Measurements from ENCODE around the gene CCNG1.

The CCNG1 gene

DNA sequence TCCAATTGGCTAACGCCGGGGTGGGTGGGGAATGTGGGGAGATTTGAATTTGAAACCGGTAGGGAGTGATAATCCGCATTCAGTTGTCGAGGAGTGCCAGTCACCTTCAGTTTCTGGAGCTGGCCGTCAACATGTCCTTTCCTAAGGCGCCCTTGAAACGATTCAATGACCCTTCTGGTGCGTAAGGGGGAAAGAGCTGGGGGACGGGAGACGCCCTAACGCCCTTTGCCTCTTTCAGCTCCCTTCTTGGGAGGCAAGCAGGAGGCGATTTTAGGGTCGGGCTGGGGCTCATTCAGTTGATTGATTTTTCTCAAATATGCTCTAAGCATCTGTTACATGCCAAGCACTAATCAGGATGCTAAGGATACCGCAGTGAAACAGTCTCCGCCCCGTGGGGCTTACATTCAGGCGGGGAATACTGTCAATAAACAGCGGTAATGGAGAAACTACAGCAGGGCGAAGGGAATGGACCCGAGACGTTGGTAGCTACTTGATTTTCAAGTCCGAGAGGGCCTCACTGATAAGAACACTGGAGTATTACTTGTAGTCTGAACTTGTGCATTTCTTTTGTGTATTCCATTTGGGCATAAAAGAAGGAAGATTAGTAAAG is 23.3 kb downstream of the CCNG1 start, which contains the start of gene HMMR:
HMMR (plus strand) TSS at position 71 of the 610 bp plus-strand sequence; CDS start at position 132, 61 bp downstream.
- no peak for TF ChIP-seq YY1 (IDR thresholded peaks at IDR 0.05; ENCODE audit: low read depth)
- TF ChIP-seq RAD21 (IDR thresholded peaks at IDR 0.05; ENCODE audit: low read depth) = no peak
- no peak for TF ChIP-seq EP300 (IDR thresholded peaks at IDR 0.05; ENCODE audit: borderline replicate concordance)
- TF ChIP-seq EGR1 (IDR thresholded peaks at IDR 0.05) = no peak
- no peak for TF ChIP-seq CREB1 (IDR thresholded peaks at IDR 0.05; ENCODE audit: low read depth)
- TF ChIP-seq, protein P1, sequence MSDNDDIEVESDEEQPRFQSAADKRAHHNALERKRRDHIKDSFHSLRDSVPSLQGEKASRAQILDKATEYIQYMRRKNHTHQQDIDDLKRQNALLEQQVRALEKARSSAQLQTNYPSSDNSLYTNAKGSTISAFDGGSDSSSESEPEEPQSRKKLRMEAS (IDR thresholded peaks at IDR 0.05) = peak; percentile 31; the same call in 1 of the 2 replicates
- TF ChIP-seq TCF12 (IDR thresholded peaks at IDR 0.05; ENCODE audit: low read depth) = no peak
- no peak for TF ChIP-seq ZBTB7A (IDR thresholded peaks at IDR 0.05; ENCODE audit: low read depth)
- TF ChIP-seq, protein P2, sequence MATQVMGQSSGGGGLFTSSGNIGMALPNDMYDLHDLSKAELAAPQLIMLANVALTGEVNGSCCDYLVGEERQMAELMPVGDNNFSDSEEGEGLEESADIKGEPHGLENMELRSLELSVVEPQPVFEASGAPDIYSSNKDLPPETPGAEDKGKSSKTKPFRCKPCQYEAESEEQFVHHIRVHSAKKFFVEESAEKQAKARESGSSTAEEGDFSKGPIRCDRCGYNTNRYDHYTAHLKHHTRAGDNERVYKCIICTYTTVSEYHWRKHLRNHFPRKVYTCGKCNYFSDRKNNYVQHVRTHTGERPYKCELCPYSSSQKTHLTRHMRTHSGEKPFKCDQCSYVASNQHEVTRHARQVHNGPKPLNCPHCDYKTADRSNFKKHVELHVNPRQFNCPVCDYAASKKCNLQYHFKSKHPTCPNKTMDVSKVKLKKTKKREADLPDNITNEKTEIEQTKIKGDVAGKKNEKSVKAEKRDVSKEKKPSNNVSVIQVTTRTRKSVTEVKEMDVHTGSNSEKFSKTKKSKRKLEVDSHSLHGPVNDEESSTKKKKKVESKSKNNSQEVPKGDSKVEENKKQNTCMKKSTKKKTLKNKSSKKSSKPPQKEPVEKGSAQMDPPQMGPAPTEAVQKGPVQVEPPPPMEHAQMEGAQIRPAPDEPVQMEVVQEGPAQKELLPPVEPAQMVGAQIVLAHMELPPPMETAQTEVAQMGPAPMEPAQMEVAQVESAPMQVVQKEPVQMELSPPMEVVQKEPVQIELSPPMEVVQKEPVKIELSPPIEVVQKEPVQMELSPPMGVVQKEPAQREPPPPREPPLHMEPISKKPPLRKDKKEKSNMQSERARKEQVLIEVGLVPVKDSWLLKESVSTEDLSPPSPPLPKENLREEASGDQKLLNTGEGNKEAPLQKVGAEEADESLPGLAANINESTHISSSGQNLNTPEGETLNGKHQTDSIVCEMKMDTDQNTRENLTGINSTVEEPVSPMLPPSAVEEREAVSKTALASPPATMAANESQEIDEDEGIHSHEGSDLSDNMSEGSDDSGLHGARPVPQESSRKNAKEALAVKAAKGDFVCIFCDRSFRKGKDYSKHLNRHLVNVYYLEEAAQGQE (IDR thresholded peaks at IDR 0.05; ENCODE audit: low read depth) = no peak
- no peak for TF ChIP-seq CEBPB (IDR thresholded peaks at IDR 0.05)
- peak; percentile 92 for TF ChIP-seq FOXM1 (IDR thresholded peaks at IDR 0.05; ENCODE audit: borderline replicate concordance, low read depth)
- peak; percentile 49; the same call in 1 of the 2 replicates for TF ChIP-seq TAF1 (IDR thresholded peaks at IDR 0.05; ENCODE audit: low read depth)
- TF ChIP-seq NFIC (IDR thresholded peaks at IDR 0.05) = no peak
- TF ChIP-seq, protein P3, sequence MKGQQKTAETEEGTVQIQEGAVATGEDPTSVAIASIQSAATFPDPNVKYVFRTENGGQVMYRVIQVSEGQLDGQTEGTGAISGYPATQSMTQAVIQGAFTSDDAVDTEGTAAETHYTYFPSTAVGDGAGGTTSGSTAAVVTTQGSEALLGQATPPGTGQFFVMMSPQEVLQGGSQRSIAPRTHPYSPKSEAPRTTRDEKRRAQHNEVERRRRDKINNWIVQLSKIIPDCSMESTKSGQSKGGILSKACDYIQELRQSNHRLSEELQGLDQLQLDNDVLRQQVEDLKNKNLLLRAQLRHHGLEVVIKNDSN (IDR thresholded peaks at IDR 0.05) = no peak
- peak; percentile 20; the same call in 1 of the 2 replicates for TF ChIP-seq TEAD4 (IDR thresholded peaks at IDR 0.05)

DNA sequence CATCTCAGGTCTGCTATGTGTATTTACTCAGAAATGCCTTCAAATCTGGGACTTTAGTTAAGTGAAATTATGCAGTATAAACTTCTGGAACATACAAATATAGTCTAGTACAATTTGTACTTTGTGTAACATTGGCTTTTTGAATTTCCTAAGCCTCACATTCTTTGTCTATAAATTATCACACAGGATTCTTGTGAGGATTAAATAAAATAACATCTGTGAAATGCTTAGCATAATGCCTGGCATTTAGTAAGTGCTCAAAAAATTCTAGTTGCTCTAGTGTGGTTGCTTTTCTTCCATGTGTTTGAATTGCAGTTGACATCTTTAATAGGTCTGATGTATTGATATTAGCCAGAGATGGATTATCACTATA is 25.7 kb downstream of the CCNG1 start:
- TF ChIP-seq YY1 (IDR thresholded peaks at IDR 0.05; ENCODE audit: low read depth) = no peak

DNA sequence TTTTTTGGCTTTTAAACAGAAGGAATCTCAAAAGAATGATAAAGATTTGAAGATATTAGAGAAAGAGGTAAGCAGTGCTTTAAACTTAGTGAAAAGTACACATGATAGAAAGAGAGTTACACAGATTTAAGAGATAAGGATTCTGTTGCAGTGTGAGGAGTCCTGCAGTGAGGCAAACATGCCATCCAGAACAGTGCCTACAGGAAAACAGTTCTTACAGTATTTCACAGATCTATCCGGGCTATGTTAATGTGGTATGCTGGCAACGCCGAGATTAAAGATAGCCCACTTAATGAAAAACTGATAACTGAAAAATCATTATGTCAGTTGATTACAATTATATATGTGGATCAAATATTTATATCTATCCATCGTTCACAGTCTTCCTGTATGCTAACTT is 30.3 kb downstream of the CCNG1 start:
- no peak for TF ChIP-seq EGR1 (IDR thresholded peaks at IDR 0.05)
- TF ChIP-seq, protein P1 (IDR thresholded peaks at IDR 0.05) = no peak
- no peak for TF ChIP-seq RAD21 (IDR thresholded peaks at IDR 0.05; ENCODE audit: low read depth)
- no peak for TF ChIP-seq TAF1 (IDR thresholded peaks at IDR 0.05; ENCODE audit: low read depth)
- TF ChIP-seq NFIC (IDR thresholded peaks at IDR 0.05) = no peak
- TF ChIP-seq CREB1 (IDR thresholded peaks at IDR 0.05; ENCODE audit: low read depth) = no peak
- TF ChIP-seq CEBPB (IDR thresholded peaks at IDR 0.05) = no peak
- TF ChIP-seq EP300 (IDR thresholded peaks at IDR 0.05; ENCODE audit: borderline replicate concordance) = no peak
- TF ChIP-seq, protein P3 (IDR thresholded peaks at IDR 0.05) = no peak
- no peak for TF ChIP-seq FOXM1 (IDR thresholded peaks at IDR 0.05; ENCODE audit: borderline replicate concordance, low read depth)

DNA sequence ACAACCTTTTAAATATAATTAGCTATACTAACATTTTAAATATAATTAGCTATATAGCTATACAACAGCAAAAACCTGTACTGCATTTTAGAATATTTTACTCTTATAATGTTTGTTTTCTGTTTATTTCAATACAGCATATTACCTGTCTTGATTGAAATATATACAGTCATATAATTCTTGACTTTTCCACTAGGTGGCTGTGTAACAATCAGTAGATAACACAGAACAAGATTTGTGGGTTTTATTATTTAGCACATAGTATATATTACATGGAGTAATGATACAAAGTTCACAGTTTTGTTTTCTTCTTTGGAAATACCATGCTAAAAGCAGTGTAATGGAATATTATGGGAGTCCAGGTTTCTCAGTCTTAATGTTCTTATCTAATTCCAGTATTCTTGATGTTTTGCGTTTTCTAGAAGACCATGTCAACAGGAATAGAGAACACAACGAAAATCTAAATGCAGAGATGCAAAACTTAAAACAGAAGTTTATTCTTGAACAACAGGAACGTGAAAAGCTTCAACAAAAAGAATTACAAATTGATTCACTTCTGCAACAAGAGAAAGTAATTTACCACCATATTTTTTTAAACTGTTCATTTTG is 36.3 kb downstream of the CCNG1 start:
- TF ChIP-seq EGR1 (IDR thresholded peaks at IDR 0.05) (no peak), YY1 (IDR thresholded peaks at IDR 0.05; ENCODE audit: low read depth) (no peak), EP300 (IDR thresholded peaks at IDR 0.05; ENCODE audit: borderline replicate concordance) (no peak), CEBPB (IDR thresholded peaks at IDR 0.05) (no peak), RAD21 (IDR thresholded peaks at IDR 0.05; ENCODE audit: low read depth) (no peak)

DNA sequence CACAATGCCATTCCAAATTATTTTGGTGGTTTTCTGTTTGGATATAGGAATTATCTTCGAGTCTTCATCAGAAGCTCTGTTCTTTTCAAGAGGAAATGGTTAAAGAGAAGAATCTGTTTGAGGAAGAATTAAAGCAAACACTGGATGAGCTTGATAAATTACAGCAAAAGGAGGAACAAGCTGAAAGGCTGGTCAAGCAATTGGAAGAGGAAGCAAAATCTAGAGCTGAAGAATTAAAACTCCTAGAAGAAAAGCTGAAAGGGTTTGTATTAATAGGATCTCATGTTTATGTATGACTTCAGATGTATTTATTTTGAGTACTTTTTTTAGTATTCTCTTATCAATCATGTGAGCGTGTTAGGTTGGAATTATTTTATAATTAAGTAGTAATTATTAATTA is 38.0 kb downstream of the CCNG1 start:
- TF ChIP-seq CREB1 (IDR thresholded peaks at IDR 0.05; ENCODE audit: low read depth) (no peak), ZBTB7A (IDR thresholded peaks at IDR 0.05; ENCODE audit: low read depth) (no peak), YY1 (IDR thresholded peaks at IDR 0.05; ENCODE audit: low read depth) (no peak), EP300 (IDR thresholded peaks at IDR 0.05; ENCODE audit: borderline replicate concordance) (no peak)

DNA sequence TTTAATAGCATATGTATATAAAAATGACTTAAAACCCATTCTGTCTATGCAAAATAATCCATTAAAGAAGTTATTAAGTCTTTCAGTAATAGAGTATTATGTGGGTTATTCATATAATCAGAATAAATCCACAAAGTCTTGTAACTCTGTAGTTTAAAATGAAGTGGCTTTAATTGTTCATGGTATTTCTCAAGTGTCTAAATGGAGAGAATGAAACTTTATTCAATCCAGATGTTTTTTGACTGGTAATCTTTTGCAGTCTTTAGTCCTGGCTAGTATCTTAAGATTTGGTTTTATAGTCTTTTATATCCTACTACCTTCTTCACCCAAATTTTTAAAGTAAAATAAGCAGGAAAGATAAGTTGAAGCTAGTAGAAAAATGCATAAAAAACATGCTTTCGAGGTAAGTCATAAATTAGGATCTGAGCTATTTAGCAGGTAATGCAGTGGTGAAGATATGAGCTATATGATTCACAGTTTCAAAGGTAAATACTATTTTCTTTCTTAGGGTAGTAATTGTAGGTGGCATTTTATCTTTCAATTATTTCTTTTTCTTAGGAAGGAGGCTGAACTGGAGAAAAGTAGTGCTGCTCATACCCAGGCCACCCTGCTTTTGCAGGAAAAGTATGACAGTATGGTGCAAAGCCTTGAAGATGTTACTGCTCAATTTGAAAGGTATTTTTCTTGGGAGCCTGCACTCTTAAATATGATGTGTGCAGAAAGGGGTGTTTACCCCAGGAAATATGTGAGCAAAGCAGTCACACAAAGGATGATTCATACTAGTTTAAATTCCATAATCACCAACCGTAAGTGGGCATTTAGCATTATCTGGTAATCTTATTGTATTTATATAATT is 41.0 kb downstream of the CCNG1 start:
- TF ChIP-seq, protein P2 (IDR thresholded peaks at IDR 0.05; ENCODE audit: low read depth) = no peak
- no peak for TF ChIP-seq RAD21 (IDR thresholded peaks at IDR 0.05; ENCODE audit: low read depth)
- TF ChIP-seq CEBPB (IDR thresholded peaks at IDR 0.05) = no peak
- no peak for TF ChIP-seq CREB1 (IDR thresholded peaks at IDR 0.05; ENCODE audit: low read depth)

Measured in Ishikawa (cell line).